ENCODE data around the gene FIBCD1.

- TF ChIP-seq CTCF (conservative IDR thresholded peaks at IDR 0.05) (no peak), ZFX (IDR thresholded peaks at IDR 0.05) (no peak)
These were observed 35.6 kb upstream of the FIBCD1 start for GRCh38 chr9:130974697-130975096.

Data from C4-2B (cell line).